Raji (cell line): ENCODE measurements around the gene BCS1L.

Experiments used
- POLR2A ChIP-seq: IDR thresholded peaks from 2 replicates; pipeline ENCODE4 v1.6.1; 2011; ENCODE audit warnings: low read depth, low read length, control low read depth; ENCODE audit not compliant: insufficient read depth

BCS1L gene

GRCh38 chr2:218648088-218648786 lies 11.2 kb upstream of the BCS1L start:
- no peak for TF ChIP-seq POLR2A

GRCh38 chr2:218648787-218649100 lies 10.7 kb upstream of the BCS1L start:
- TF ChIP-seq POLR2A: no peak

DNA sequence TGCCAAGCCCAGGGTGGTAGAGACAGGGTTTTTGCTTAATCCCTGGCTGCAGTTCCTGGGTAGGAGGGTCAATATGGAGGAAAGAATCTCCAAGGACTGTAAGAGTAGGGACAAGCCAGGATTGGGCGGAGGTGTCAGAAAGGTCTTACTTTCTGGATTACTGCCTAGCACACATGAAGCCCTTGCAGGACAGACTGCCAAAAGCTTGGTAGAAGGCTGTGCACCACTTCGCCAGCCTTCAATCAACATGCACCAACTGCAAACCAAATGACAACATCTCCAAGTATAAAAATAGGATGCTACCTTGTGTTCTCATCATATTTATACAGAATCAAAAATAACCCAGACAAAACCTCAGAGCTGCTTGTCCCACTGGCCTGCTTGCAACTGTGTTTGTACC lies 3.7 kb upstream of the BCS1L start:
- no peak for TF ChIP-seq POLR2A

DNA sequence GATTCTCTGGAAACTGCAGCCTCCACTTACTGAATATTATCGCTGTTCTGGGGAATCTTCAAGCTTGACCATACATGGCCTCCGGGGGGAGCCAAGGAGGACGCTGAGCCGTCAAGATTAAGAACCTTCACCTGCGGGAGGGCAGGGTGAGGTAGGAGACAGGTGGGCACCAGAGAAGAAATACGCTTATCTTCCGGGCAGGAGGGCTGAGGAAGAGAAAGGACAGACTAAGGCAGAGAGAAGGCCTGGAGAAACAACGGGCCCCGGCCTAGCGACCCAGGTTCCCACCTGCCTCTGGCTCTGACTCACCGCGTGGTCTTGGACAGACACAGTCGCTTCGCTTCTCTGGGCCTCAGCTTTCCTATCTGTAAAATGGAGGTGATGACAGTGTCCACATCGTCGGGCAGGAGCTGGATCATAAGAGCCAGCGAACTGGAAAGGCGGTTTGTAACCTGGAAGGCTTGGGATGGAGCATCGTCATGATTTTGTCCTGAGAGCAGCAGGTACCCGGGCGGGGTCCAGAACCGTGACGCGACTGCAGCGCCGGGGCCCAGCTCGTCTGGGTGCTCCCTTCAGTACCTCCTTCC lies 719 bp upstream of the BCS1L start:
- peak; percentile 54; the same call in 1 of the 2 replicates for TF ChIP-seq POLR2A

DNA sequence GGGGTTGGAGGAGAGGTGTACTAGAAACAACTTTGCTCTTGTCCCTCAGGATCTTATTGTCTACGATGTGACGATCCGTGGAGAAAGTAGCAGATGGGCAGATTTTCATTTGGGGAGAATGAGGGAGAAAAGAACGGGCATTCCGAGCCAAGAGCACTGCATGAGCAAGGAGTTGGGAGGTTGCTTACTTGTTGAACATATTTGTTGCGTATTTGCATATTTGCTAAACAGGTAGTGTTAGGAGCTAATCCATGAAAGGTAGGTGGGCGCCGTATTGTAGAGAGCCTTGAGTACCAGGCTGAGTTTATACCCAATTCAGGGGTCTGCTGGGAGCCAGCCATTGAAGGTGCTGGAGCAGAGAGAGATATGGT lies 490 bp downstream of the BCS1L start:
- no peak for TF ChIP-seq POLR2A

DNA sequence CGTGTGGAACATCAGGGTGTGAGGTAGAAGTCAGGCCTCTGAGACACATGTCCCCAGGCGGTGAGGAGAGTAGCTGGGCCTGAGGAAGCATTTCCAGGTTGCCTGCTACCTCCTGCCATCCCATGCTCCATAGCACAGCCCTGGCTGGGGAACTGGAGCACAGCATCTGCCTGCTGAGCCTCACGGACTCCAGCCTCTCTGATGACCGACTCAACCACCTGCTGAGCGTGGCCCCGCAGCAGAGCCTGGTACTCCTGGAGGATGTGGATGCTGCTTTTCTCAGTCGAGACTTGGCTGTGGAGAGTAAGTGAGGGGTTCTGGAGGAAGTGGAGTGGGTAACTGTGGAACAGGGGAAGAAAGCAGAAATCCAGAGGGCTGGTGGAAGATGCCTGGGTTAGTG lies 2.9 kb downstream of the BCS1L start:
- TF ChIP-seq POLR2A: no peak

DNA sequence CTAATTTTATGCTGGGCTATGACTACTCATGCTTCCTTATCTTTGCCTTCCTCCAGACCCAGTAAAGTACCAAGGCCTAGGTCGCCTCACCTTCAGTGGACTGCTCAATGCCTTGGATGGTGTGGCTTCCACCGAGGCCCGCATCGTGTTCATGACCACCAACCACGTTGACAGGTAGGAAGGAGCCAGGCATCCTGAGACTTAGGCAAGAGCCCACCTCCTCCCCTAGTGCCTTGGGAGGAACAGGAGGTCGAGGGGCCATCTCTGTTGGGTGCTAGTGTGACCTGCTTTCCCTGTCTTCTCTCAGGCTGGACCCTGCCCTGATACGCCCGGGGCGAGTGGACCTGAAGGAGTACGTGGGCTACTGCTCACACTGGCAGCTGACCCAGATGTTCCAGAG lies 3.3 kb downstream of the BCS1L start:
- no peak for TF ChIP-seq POLR2A

DNA sequence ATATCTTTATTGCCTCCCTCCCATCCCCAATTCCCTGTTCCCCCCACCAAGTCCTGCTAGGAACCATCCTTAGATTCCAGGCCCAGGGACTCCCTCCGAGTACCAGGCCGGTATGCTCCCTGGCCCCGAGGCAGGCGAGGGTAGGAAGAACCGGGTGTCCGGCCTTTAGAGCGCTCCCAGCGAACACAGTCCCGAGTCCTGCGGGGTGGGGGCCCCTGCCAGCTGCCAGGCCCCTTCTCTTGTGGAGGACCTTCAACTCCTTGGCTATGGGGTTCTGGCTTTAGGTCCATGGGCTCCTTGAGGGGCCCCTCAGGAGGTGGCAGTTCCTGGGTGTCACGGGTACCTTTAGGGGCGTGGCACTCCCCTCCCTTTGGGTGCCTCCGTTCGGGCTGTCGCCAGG lies 4.4 kb downstream of the BCS1L start:
- TF ChIP-seq POLR2A: no peak

GRCh38 chr2:218664653-218665052 lies 5.2 kb downstream of the BCS1L start:
- TF ChIP-seq POLR2A: no peak

DNA sequence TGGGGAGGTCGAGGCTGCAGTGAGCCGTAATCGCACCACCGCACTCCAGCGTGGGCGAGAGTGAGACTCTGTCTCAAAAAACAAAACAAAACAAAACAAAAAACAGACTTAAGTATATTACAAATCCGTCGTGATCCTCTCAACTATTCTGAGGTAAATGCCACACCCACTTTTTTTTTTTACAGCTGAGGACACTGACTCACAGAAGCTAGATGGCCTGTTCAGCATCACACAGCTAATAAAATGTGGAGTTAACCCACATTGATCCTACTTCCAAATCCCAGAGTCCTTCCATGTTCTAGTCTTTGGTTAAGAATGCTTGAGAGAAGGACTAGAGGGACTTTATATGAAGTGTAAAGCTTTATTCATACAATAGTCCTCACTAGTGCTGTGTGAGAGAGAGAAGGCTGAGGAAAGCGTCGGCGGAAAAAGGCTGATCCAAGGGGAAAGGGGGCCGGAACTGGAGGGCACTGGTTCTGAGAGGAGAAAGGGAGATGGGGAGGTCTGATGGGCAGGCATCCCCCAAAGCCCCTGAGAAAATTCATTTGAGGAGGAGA lies 11.7 kb downstream of the BCS1L start:
- no peak for TF ChIP-seq POLR2A

- TF ChIP-seq POLR2A: peak; percentile 82
Measured at GRCh38 chr2:218671654-218672566, 12.4 kb downstream of the BCS1L start, which contains the start of the genes RNF25 and STK36. Gene RNF25, minus strand, starts transcription at chr2:218672002. Its CDS starts 32 bp downstream, at chr2:218671970. Gene STK36, plus strand, starts transcription at chr2:218672086. Its CDS starts 744 bp downstream, at chr2:218672830.

DNA sequence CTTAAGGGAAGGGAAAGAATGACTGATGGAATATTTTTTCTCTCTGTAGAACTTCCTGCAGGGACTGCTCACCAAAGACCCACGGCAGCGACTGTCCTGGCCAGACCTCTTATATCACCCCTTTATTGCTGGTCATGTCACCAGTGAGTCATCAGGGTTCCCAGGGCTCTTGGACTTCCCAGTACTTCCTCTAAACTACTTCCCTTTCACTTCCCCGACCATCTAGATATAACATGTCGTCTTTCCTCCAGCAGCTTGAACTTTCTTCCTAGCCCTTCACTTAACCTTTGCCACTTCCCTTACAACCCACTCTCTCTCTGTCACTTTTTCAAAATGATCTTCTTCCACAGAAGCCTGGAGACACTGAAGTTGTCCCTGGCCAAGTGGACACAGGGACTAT lies 19.6 kb downstream of the BCS1L start:
- TF ChIP-seq POLR2A: no peak

- TF ChIP-seq POLR2A: no peak
Measured at GRCh38 chr2:218680061-218680460, 20.6 kb downstream of the BCS1L start.

GRCh38 chr2:218691234-218691633 lies 31.8 kb downstream of the BCS1L start:
- TF ChIP-seq POLR2A: no peak

GRCh38 chr2:218694405-218695145 lies 35.1 kb downstream of the BCS1L start:
- no peak for TF ChIP-seq POLR2A
